HCT116 (cell line): Measurements from ENCODE around the gene YBEY. TPM values are rescaled to one million over a fixed set of nuclear protein-coding genes. Genes with fewer than 3 reads are reported as not detected.

ENCODE experiments used
- ATAC-seq: fragments of 200-7000 bp; cut with Tn5 transposase; 2 replicates; pipeline ENCODE4 v1.9.1; 2020; ENCODE audit warnings: mild to moderate bottlenecking, moderate library complexity
- BruUV-seq: library from RNA; stranded (reverse); fragments of 400-500 nt; replicated peaks from 2 replicates; lab custom pipeline; 2021; lab: Mats Ljungman, UMichigan
- CTCF ChIA-PET: fragments of 300-600 bp; sonication (Branson Sonifier 250); formaldehyde crosslinking; loops from one replicate; lab custom pipeline; 2021; ENCODE audit warnings: antibody characterized with exemption; lab: Charles Lee
- POLR2A ChIA-PET: fragments of 300-600, 350-600 bp; sonication (Branson Sonifier 250); formaldehyde crosslinking; loops from one replicate; lab custom pipeline; 2021; ENCODE audit warnings: antibody characterized with exemption; lab: Charles Lee
- RAD21 ChIA-PET, 2 experiments: fragments of 300-600 bp; sonication (Branson Sonifier 250); formaldehyde crosslinking; loops; one replicate each; lab custom pipeline; 2023; ENCODE audit warnings: low total read pairs in 2 of 2; ENCODE audit not compliant: uncharacterized antibody in 2 of 2, unreplicated experiment in 2 of 2, low non-redundant PET in 1 of 2; lab: Charles Lee
- DNase-seq: peaks from one replicate; pipeline ENCODE4 v3.0.0-alpha.2; 2010; ENCODE audit warnings: low read depth, low spot score
- H2AFZ ChIP-seq: fragments of 200-600 bp; shearing (Covaris generic), sonication (generic); 2 replicates; pipeline ENCODE4 v1.6.1; 2017; ENCODE audit warnings: low read depth, mixed run types, mixed read lengths, antibody characterized with exemption, low read length; ENCODE audit not compliant: poor library complexity, severe bottlenecking
- H3K27ac ChIP-seq: 2 replicates; pipeline ENCODE4 v1.5.1; 2012; ENCODE audit warnings: low read depth, low read length
- H3K27me3 ChIP-seq: fragments of 200-600 bp; sonication (generic); 2 replicates; pipeline ENCODE4 v1.6.1; 2016; ENCODE audit warnings: mixed run types, low read length, mixed read lengths; ENCODE audit not compliant: insufficient read depth
- H3K36me3 ChIP-seq, 2 experiments: fragments of 200-500 bp in 1 of 2; fragments of 200-600 bp in 1 of 2; sonication (Bioruptor generic) in 1 of 2; sonication (generic) in 1 of 2; 2 replicates each; pipeline versions ENCODE4 v1.5.1 to v1.6.1; 2014 to 2016; ENCODE audit warnings: low read length in 2 of 2, inconsistent platforms in 1 of 2, mixed read lengths in 1 of 2, mixed run types in 1 of 2; ENCODE audit not compliant: insufficient read depth in 2 of 2, control insufficient read depth in 1 of 2
- H3K4me1 ChIP-seq, 2 experiments: fragments of 200-600 bp in 1 of 2; sonication (generic) in 1 of 2; 2 replicates each; pipeline versions ENCODE4 v1.5.1 to v1.6.1; 2012 to 2017; ENCODE audit warnings: low read length in 2 of 2, inconsistent platforms in 1 of 2, mild to moderate bottlenecking in 1 of 2, mixed read lengths in 1 of 2, mixed run types in 1 of 2, moderate library complexity in 1 of 2; ENCODE audit not compliant: insufficient read depth in 2 of 2, control insufficient read depth in 1 of 2
- H3K4me2 ChIP-seq: fragments of 200-600 bp; sonication (generic); 2 replicates; pipeline ENCODE4 v1.6.1; 2017; ENCODE audit warnings: mixed run types, low read length, mixed read lengths
- H3K4me3 ChIP-seq, 2 experiments: fragments of 200-600 bp in 1 of 2; sonication (generic) in 1 of 2; replicated peaks in 1 of 2; 2 replicates each; pipeline ENCODE4 v1.5.1; 2011 to 2016; ENCODE audit warnings: low read length in 2 of 2, control low read depth in 1 of 2, low read depth in 1 of 2, mild to moderate bottlenecking in 1 of 2, mixed read lengths in 1 of 2, mixed run types in 1 of 2
- H3K79me2 ChIP-seq: fragments of 200-600 bp; sonication (generic); 2 replicates; pipeline ENCODE4 v1.6.1; 2017; ENCODE audit warnings: mild to moderate bottlenecking, mixed run types, low read length, moderate library complexity, mixed read lengths; ENCODE audit not compliant: insufficient read depth
- H3K9ac ChIP-seq: fragments of 200-600 bp; sonication (generic); 2 replicates; pipeline ENCODE4 v1.6.1; 2016; ENCODE audit warnings: low read length, mixed read lengths
- H3K9me2 ChIP-seq: fragments of 200-600 bp; sonication (generic), shearing (Covaris generic); 2 replicates; pipeline ENCODE4 v1.6.1; 2017; ENCODE audit warnings: mixed run types, mild to moderate bottlenecking, moderate library complexity; ENCODE audit not compliant: insufficient read depth
- H3K9me3 ChIP-seq, 2 experiments: fragments of 200-500 bp in 1 of 2; fragments of 200-600 bp in 1 of 2; sonication (Bioruptor generic) in 1 of 2; sonication (generic) in 1 of 2; 2 replicates each; pipeline ENCODE4 v1.6.1; 2014 to 2017; ENCODE audit warnings: low read length in 2 of 2, mixed read lengths in 2 of 2, inconsistent platforms in 1 of 2, low read depth in 1 of 2, mild to moderate bottlenecking in 1 of 2, mixed run types in 1 of 2, moderate library complexity in 1 of 2; ENCODE audit not compliant: control insufficient read depth in 1 of 2, insufficient read depth in 1 of 2
- H4K20me1 ChIP-seq: fragments of 200-600 bp; sonication (generic), shearing (Covaris generic); 2 replicates; pipeline ENCODE4 v1.6.1; 2017; ENCODE audit warnings: mixed run types, mild to moderate bottlenecking, moderate library complexity; ENCODE audit not compliant: insufficient read depth
- CBX3 ChIP-seq: IDR thresholded peaks from 2 replicates; pipeline ENCODE4 v1.6.1; 2012; ENCODE audit warnings: low read depth
- CEBPB ChIP-seq: IDR thresholded peaks from 2 replicates; pipeline ENCODE4 v1.6.1; 2012; ENCODE audit warnings: low read depth
- CTCF ChIP-seq, 3 experiments: fragments of 200-600 bp in 1 of 3; sonication (generic) in 1 of 3; IDR thresholded peaks in 2 of 3; conservative IDR thresholded peaks in 1 of 3; 2 replicates each; pipeline ENCODE4 v1.5.1; 2012 to 2017; ENCODE audit warnings: low read depth in 2 of 3, low read length in 2 of 3, antibody characterized with exemption in 1 of 3, borderline replicate concordance in 1 of 3, control low read depth in 1 of 3, mild to moderate bottlenecking in 1 of 3, mixed read lengths in 1 of 3, mixed run types in 1 of 3, moderate library complexity in 1 of 3; ENCODE audit not compliant: insufficient read depth in 1 of 3
- EGR1 ChIP-seq: IDR thresholded peaks from 2 replicates; pipeline ENCODE4 v1.6.1; 2012; ENCODE audit warnings: low read depth
- ELF1 ChIP-seq: IDR thresholded peaks from 2 replicates; pipeline ENCODE4 v1.6.1; 2012; ENCODE audit warnings: low read depth, borderline replicate concordance
- EZH2 ChIP-seq: fragments of 200-600 bp; sonication (generic); IDR thresholded peaks from 2 replicates; pipeline ENCODE4 v1.6.1; 2017; ENCODE audit warnings: antibody characterized with exemption, mixed run types
- EZH2phosphoT487 ChIP-seq: fragments of 200-600 bp; IDR thresholded peaks from 2 replicates; pipeline ENCODE4 v1.6.1; 2018; ENCODE audit warnings: antibody characterized with exemption, borderline replicate concordance
- JUND ChIP-seq: IDR thresholded peaks from 2 replicates; pipeline ENCODE4 v1.6.1; 2012
- POLR2A ChIP-seq: IDR thresholded peaks from 2 replicates; pipeline ENCODE4 v1.7.0; 2011; ENCODE audit warnings: borderline replicate concordance; ENCODE audit not compliant: insufficient read depth, insufficient read length; ENCODE audit errors: extremely low read depth
- RAD21 ChIP-seq: IDR thresholded peaks from 2 replicates; pipeline ENCODE4 v1.6.1; 2012; ENCODE audit warnings: low read depth, mild to moderate bottlenecking
- REST ChIP-seq: IDR thresholded peaks from 2 replicates; pipeline ENCODE4 v1.6.1; 2012; ENCODE audit warnings: low read depth
- SP1 ChIP-seq: IDR thresholded peaks from 2 replicates; pipeline ENCODE4 v1.6.1; 2012; ENCODE audit warnings: low read depth
- SRF ChIP-seq: IDR thresholded peaks from 2 replicates; pipeline ENCODE4 v1.6.1; 2012; ENCODE audit warnings: low read depth
- TCF7L2 ChIP-seq: IDR thresholded peaks from 2 replicates; pipeline ENCODE4 v1.7.0; 2011; ENCODE audit warnings: borderline replicate concordance, inconsistent platforms; ENCODE audit not compliant: insufficient read depth, insufficient read length; ENCODE audit errors: extremely low read depth
- YY1 ChIP-seq: IDR thresholded peaks from 2 replicates; pipeline ENCODE4 v1.6.1; 2011; ENCODE audit warnings: low read length, low read depth, moderate library complexity, mild to moderate bottlenecking; ENCODE audit not compliant: insufficient replicate concordance; ENCODE audit errors: extremely low read depth
- ZNF274 ChIP-seq: fragments of 200-500 bp; sonication (Bioruptor generic); IDR thresholded peaks from 2 replicates; pipeline ENCODE4 v1.6.1; 2014; ENCODE audit warnings: mild to moderate bottlenecking, low read depth, low read length, inconsistent platforms
- intact Hi-C: fragments of 100-400 bp; cut with micrococcal nuclease; formaldehyde crosslinking; loops from 2 replicates; pipeline ENCODE4 v1.10.0; 2022
- total RNA-seq: library from RNA; stranded (reverse); gene quantifications from one replicate; pipeline ENCODE4 v1.2.1, GENCODE V29; 2021; ENCODE audit not compliant: unreplicated experiment
- TF ChIP-seq, protein P1 (sequence below): IDR thresholded peaks from 2 replicates; pipeline ENCODE4 v1.6.1; 2012
- TF ChIP-seq, protein P2 (sequence below): IDR thresholded peaks from 2 replicates; pipeline ENCODE4 v1.6.1; 2012
- TF ChIP-seq, protein P3 (sequence below): IDR thresholded peaks from 2 replicates; pipeline ENCODE4 v1.6.1; 2011; ENCODE audit warnings: mild to moderate bottlenecking, low read length, moderate library complexity; ENCODE audit not compliant: insufficient replicate concordance; ENCODE audit errors: extremely low read depth

YBEY gene
- total RNA-seq, 1 experiment from 2014 or later = 31.5 TPM

GRCh38 chr21:46287541-46287940, 1.4 kb downstream of the YBEY start:
- POLR2A ChIA-PET = no interaction called here
- peak overlapping the region; percentile 95; the same call in 1 of the 2 replicates for H3K27ac ChIP-seq

More at GRCh38 chr21:46287541-46287940, 1.4 kb downstream of the YBEY start:
- Histone ChIP-seq H2AFZ (no peak overlapping the region), H3K27me3 (no peaks in the 10 kb centered on the region), H3K4me1 (peaks cover 11 to 17% of the 10 kb centered on the region in 2 experiments), H3K4me2 (peak overlapping the region; percentile 96), H3K9ac (no peak overlapping the region), H3K4me3 (peak overlapping the region; percentile 72 to 100; a peak in 3 of 4 replicates), H3K9me3 (no peaks in the 10 kb centered on the region), H3K36me3 (peaks cover 19 to 32% of the 10 kb centered on the region in 2 experiments; a peak in 3 of 4 replicates), H3K79me2 (peaks cover 44% of the 10 kb centered on the region), H3K9me2 (no peaks in the 10 kb centered on the region), H4K20me1 (no peaks in the 10 kb centered on the region)
- DNase-seq (no peak), ATAC-seq (no peak)
- BruUV-seq = no TSS peak
- RAD21 ChIA-PET = no interaction called here
- CTCF ChIA-PET = no interaction called here
- intact Hi-C loops = loop anchor here (2.0 to 10.0 kb wide), 2 partner anchors 35 to 143 kb away; partner anchors contain the start of gene C21orf58
- TF ChIP-seq JUND (no peak), EZH2 (no peak), RAD21 (no peak), SP1 (no peak), EZH2phosphoT487 (no peak), CBX3 (no peak), SRF (no peak), YY1 (no peak), EGR1 (no peak), TCF7L2 (no peak), CTCF (IDR thresholded peaks at IDR 0.05 in 2 of 3, conservative IDR thresholded peaks at IDR 0.05 in 1 of 3; ENCODE audit: borderline replicate concordance in 1 of 3, insufficient read depth in 1 of 3, low read depth in 2 of 3, low read length in 2 of 3) (no peak), ZNF274 (no peak), CEBPB (no peak), POLR2A (no peak), ELF1 (no peak), REST (no peak)
- TF ChIP-seq, protein P1, sequence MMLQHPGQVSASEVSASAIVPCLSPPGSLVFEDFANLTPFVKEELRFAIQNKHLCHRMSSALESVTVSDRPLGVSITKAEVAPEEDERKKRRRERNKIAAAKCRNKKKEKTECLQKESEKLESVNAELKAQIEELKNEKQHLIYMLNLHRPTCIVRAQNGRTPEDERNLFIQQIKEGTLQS = no peak
- TF ChIP-seq, protein P2, sequence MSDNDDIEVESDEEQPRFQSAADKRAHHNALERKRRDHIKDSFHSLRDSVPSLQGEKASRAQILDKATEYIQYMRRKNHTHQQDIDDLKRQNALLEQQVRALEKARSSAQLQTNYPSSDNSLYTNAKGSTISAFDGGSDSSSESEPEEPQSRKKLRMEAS = no peak
- TF ChIP-seq, protein P3, sequence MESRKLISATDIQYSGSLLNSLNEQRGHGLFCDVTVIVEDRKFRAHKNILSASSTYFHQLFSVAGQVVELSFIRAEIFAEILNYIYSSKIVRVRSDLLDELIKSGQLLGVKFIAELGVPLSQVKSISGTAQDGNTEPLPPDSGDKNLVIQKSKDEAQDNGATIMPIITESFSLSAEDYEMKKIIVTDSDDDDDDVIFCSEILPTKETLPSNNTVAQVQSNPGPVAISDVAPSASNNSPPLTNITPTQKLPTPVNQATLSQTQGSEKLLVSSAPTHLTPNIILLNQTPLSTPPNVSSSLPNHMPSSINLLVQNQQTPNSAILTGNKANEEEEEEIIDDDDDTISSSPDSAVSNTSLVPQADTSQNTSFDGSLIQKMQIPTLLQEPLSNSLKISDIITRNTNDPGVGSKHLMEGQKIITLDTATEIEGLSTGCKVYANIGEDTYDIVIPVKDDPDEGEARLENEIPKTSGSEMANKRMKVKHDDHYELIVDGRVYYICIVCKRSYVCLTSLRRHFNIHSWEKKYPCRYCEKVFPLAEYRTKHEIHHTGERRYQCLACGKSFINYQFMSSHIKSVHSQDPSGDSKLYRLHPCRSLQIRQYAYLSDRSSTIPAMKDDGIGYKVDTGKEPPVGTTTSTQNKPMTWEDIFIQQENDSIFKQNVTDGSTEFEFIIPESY = no peak
